Hair follicle dermal papilla cell (primary cell): ENCODE data around the gene TRIP12. TPM values are rescaled to one million over a fixed set of nuclear protein-coding genes. Genes with fewer than 3 reads are reported as not detected.

Experiments used
- small RNA-seq: library from RNA; depleted of rRNA; stranded (forward); fragments of <200 nt; gene quantifications from one replicate; pipeline ENCODE3, GENCODE V24; 2012
- total RNA-seq: library from RNA; depleted of rRNA; stranded (reverse); fragments of >200 nt; gene quantifications from 2 replicates; pipeline ENCODE4 v1.2.3, GENCODE V29; 2012

The TRIP12 gene
- 167 and 238 TPM in 2 replicates for total RNA-seq

DNA sequence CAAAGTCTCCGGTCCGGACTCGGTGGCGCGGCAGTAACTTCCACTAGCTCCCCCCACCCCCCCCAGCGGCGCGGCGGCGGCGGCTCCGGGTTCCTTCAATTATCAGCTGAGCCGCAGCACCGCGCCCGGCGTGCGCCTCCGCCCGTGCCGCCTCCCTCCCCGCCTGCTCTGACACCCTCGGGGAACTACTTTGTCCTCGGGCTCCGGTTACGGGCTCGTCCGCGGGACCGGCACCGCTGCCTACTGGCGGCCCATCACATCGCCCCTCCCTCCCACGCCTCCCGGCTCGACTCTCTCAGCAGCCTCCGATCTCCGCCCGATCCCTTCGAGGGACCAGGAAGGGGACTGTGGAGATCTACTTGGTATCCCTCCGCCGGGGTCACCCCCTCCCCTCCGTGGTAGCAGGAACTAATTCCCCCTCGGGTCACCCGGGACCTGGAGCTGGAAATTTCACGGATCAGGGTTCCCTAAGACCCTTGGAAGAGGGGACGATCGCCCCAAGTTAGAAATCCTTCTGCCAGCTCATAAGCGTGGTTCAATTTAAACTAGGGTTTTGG is at the start of gene TRIP12:
TSS of gene TRIP12 (minus strand) at position 118 of the 557 bp plus-strand sequence. CDS start 41,930 bp downstream, outside the sequence.

GRCh38 chr2:229922449-229923386 is 909 bp upstream of the TRIP12 start, which contains the start of gene FBXO36:
FBXO36 (plus strand) TSS chr2:229922503; CDS start chr2:229922514, 11 bp downstream.

DNA sequence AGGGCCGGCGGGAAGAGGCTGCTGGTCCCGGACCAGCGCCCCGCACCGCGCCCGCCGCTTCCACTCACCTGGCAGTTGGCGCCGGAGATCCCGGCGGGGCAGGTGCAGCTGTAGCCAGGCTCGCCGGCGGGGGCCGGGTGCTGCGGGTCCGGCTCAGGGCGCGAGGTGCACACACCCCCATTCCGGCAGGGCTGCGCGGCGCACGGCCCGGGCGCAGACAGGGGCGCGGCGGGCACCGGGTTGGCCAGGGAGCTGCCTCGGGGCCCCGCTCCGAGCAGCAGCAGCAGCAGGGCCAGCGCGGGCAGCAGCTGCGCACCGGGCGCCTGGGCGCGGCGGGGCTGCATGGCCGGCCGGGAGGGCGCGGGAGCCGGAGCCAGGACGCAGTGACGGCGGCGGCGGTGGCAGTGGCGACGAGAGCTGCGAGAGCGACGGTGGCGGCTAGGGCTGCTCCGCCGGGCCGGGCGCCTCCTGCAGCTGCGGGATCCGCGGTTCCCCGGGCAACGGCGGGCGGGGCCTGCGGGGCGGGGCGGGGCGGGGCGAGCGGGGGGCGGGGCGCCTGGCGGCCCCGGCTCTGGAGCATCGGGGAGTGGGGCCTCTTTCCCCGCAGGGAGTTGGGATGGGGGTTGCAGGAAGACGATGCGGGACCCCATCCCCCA is 207.6 kb downstream of the TRIP12 start, which contains the start of gene DNER:
TSS of gene DNER (minus strand) at position 476 of the 656 bp plus-strand sequence. CDS start at position 344, 132 bp downstream.

Small RNA genes within 50 kb of the gene (small RNA-seq; reads per million reads assigned to genes)
- gene RNU6-613P: not detected
- gene RNU6-964P: not detected

Other genes starting within 250 kb of the TRIP12 start
- 0.12 TPM in 1 of 2 replicates, not detected in the other for gene DNER, start 207.5 kb downstream of the TRIP12 start, total RNA-seq
- 4.6 and 4.7 TPM in 2 replicates for gene FBXO36, start 494 bp upstream of the TRIP12 start, total RNA-seq
- under 0.01 TPM in 1 of 2 replicates, not detected in the other for gene SLC16A14, start 146.9 kb upstream of the TRIP12 start, total RNA-seq